ENCODE results near the gene GNB1. TPM values are rescaled to one million over a fixed set of nuclear protein-coding genes. Genes with fewer than 3 reads are reported as not detected.
"Not testable (repeated sequence)": the region's sequence is repeated elsewhere in the genome, so short reads cannot be mapped to it uniquely, and the experiment has no call there.

The GNB1 gene
- total RNA-seq, 1 donor from 2014 or later, result 170 TPM

GRCh38 chr1:1891349-1892078, 627 bp upstream of the GNB1 start:
- peak overlapping the region; percentile 93 to 94 for H3K27ac ChIP-seq
- peaks cover 0 to 45% of the 10 kb centered on the region in 2 donors for H3K4me1 ChIP-seq
- intact Hi-C loops (cut with DNase I), result loop anchor here (1.0 to 2.0 kb wide), 4 partner anchors 18 to 113 kb away; partner anchors contain the start of gene NADK
- DNase-seq (ENCODE audit: low spot score in 2 of 2), result peak in 1 of 2 donors; percentile 86
- H3K27me3 ChIP-seq, result no peaks in the 10 kb centered on the region
- H3K36me3 ChIP-seq, result no peaks in the 10 kb centered on the region
- H3K4me3 ChIP-seq, result peak overlapping the region; percentile 83 to 95
- H3K9me3 ChIP-seq, result no peaks in the 10 kb centered on the region
- no peak for TF ChIP-seq CTCF (IDR thresholded peaks at IDR 0.05)

GRCh38 chr1:1889847-1890505, 911 bp downstream of the GNB1 start:
- peaks cover 0 to 3% of the 10 kb centered on the region in 2 donors for H3K36me3 ChIP-seq
- H3K27ac ChIP-seq, result peak overlapping the region; percentile 82 to 93
- DNase-seq (ENCODE audit: low spot score in 2 of 2), result peak in 1 of 2 donors; percentile 82
- H3K4me3 ChIP-seq, result peak overlapping the region; percentile 83 to 95
- H3K9me3 ChIP-seq, result no peaks in the 10 kb centered on the region
- H3K27me3 ChIP-seq, result no peaks in the 10 kb centered on the region
- peaks cover 0 to 47% of the 10 kb centered on the region in 2 donors for H3K4me1 ChIP-seq
- TF ChIP-seq CTCF (IDR thresholded peaks at IDR 0.05), result no peak
- intact Hi-C loops (cut with DNase I), result loop anchor here (2.0 kb wide), 2 partner anchors 31 to 111 kb away; partner anchors contain the start of gene NADK

GRCh38 chr1:1889090-1889750, 1.7 kb downstream of the GNB1 start:
- Histone ChIP-seq H3K27ac (peak overlapping the region in 1 of 2 donors; percentile 82), H3K4me3 (peak overlapping the region; percentile 83 to 95), H3K27me3 (no peaks in the 10 kb centered on the region), H3K36me3 (peaks cover 0 to 7% of the 10 kb centered on the region in 2 donors), H3K4me1 (peaks cover 0 to 41% of the 10 kb centered on the region in 2 donors), H3K9me3 (no peaks in the 10 kb centered on the region)
- intact Hi-C loops (cut with DNase I), result no loop called here
- DNase-seq (ENCODE audit: low spot score in 2 of 2), result no peak
- TF ChIP-seq CTCF (IDR thresholded peaks at IDR 0.05), result no peak

GRCh38 chr1:1883890-1884289, 7.0 kb downstream of the GNB1 start:
- H3K27me3 ChIP-seq; DNase-seq (ENCODE audit: low spot score in 2 of 2); intact Hi-C loops (cut with DNase I); H3K4me3 ChIP-seq; H3K9me3 ChIP-seq; H3K36me3 ChIP-seq: not testable (repeated sequence)
- Histone ChIP-seq H3K4me1 (peaks cover 6 to 49% of the 10 kb centered on the region in 2 donors), H3K27ac (peak overlapping the region in 1 of 2 donors; percentile 49)

- Histone ChIP-seq H3K27ac (peak overlapping the region; percentile 49 to 57), H3K4me1 (peaks cover 6 to 45% of the 10 kb centered on the region in 2 donors), H3K9me3 (no peaks in the 10 kb centered on the region), H3K27me3 (no peaks in the 10 kb centered on the region), H3K36me3 (peaks cover 0 to 7% of the 10 kb centered on the region in 2 donors), H3K4me3 (no peak overlapping the region)
- TF ChIP-seq CTCF (IDR thresholded peaks at IDR 0.05), result no peak
- DNase-seq (ENCODE audit: low spot score in 2 of 2), result no peak
- intact Hi-C loops (cut with DNase I), result no loop called here
Measured at GRCh38 chr1:1883092-1883873, 7.6 kb downstream of the GNB1 start.

Data from ascending aorta (tissue), 2 donors.